GM18511 (cell line): ENCODE measurements around the gene CDK17.
"Not testable (repeated sequence)": the region's sequence is repeated elsewhere in the genome, so short reads cannot be mapped to it uniquely, and the experiment has no call there.

Experiments
- ATAC-seq: cut with Tn5 transposase; IDR thresholded peaks from one replicate; pipeline ENCODE4 v1.9.1; 2021; ENCODE audit warnings: mild to moderate bottlenecking, moderate library complexity; ENCODE audit not compliant: unreplicated experiment

CDK17 gene

GRCh38 chr12:96419576-96420276, 19.5 kb upstream of the CDK17 start:
- peak; percentile 54 for ATAC-seq

DNA sequence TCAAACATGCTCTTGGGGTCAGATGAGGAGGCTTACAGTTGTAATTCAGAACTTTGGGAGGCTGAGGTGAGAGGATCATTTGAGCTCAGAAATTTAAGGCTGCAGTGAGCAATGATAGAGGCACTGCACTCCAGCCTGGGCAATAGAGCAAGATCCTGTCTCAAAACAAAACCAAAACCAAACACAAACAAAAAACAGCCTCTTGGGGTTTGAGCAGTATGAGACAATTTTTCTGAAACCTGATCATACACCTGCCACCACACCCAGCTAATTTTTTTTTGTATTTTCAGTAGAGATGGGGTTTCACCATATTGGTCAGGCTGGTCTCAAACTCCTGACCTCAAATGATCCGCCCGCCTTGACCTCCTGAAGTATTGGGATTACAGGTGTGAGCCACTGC, 17.4 kb upstream of the CDK17 start:
- not testable (repeated sequence) for ATAC-seq

DNA sequence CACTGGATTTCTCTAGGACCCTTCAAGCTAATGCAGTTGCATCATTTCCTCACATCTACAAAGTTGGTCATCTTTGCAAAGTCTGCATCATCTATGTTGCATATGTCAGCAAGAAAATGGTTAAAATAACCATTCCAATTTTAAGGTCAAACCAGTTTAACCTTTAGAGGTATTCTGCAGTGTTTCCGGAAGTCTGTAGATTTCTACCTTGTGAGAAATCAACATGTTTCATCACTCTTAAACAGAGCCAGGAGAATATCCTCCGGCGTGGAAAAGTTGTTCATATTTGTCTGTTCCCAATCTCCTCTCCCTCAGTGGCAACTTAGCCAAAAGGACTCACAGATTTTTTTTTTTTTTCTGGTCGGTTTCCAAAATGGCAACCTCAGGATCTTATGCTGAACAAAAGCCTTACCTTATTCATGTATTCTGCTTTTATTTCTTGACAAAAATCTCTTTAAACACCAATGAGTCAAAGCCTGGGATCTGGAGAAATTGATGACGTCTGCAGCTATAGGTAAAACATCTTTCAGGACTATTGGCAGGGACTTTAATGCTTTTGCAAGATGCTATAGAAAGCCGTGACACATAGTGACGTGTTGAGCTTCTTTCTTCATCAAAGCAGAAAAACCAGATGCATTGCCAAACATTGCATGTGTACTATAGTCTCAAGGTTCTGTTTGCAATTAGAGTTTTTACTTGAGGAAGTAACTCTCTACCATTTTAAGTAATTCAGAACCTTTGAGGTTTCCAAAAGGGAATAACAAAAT, 16.0 kb upstream of the CDK17 start:
- no peak for ATAC-seq

DNA sequence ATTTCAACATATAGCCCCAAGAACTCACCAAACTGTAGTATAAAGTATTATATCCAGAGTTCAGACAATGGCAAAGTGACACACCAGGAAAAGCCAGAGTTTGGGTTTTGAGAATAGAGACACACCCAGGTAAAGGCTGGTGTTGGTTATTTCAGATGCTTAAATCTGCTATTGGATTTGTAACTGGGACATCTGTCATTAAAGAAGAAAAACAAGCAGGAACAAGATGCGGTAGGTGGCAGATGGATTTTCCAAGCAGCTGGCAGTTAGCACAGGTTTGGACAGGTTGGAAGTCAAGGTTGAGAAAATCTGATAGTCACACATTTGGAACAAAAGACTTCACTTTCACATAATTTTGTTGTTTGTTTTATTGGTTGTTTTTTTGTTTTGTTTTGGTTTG, 14.4 kb upstream of the CDK17 start:
- no peak for ATAC-seq

DNA sequence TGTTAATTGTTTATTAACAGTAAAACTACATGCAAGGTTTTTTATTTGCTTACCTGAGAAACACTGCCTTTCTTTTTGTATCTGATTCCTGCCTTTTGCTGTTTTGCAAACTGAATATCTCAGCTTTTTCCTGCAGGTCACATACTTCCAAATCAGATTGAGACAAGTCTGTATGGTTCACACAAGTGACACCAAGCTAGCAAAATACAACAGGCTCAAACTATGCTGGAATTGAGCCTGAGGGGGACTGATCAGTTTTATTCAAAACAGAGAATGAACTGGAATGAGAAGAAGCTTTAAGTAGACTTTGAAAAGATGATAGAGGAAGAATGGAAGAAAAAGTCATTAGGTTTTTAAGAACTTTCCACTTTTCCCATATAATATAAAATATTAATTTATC, 12.2 kb upstream of the CDK17 start:
- ATAC-seq: no peak

- no peak for ATAC-seq
Observed at GRCh38 chr12:96409731-96410130, 9.5 kb upstream of the CDK17 start.

DNA sequence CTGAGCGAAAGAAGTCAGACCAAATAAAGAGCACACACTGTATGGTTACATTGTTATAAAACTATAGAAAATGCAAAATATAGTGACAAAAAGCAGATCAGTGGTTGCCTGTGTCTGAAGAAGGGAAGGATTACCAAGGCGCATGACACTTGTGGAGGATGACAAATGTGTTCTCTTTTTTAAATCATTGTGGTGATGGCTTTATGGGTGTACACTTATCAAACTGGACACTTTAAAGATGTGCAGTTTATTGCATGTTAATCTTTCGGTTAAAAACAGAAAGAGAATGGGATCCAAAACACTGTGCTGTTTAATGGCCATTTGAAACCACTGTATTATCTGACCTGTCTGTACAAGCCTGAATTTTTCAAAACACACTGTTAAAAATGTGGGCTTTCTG, 8.8 kb upstream of the CDK17 start:
- ATAC-seq: no peak

DNA sequence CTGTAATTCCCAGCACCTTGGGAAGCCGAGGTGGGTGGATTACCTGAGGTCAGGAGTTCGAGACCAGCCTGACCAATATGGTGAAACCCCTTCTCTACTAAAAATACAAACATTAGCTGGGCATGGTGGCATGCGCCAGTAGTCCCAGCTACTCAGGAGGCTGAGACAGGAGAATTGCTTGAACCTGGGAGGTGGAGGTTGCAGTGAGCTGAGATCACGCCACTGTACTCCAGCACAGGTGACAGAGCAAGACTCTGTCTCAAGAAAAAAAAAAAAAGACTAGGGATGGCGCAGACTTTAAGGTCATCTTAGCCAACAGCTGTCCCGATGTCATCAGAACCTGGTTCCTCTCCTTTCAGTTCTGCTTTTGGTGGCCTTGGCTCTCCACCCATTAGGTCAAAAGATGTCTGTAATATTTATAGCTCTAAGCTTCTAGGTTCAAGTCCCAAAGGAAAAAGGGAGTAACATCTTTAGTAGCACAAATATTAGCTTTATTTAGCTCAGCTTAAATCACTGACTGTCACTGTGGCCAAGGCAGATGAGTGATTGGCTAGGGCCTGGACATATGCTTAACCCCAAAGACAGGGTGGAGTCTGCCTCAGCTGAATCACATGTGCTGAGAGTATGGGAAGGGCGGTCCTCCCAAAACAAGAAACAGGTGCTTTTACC, 7.3 kb upstream of the CDK17 start:
- peak; percentile 96 for ATAC-seq

- ATAC-seq: no peak
Observed at GRCh38 chr12:96404696-96405095, 4.5 kb upstream of the CDK17 start.

DNA sequence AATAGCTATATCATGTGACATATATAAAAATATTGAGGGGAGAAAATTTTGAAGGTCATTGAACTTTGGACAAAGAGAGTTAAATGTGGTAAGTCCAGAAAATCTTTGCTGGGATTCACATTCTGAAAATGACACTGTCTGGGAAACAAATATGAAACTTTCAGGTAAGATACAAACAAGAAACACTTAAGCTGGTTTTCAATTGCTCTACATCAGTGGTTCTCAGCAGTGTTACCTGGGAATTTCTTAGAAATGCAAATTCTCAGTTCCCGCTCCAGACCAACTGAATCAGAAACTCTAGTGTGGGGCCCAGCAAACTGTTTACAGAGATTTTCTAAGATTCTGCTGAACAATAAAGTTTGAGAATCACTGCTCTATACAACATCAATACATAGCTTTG, 3.6 kb upstream of the CDK17 start:
- no peak for ATAC-seq

DNA sequence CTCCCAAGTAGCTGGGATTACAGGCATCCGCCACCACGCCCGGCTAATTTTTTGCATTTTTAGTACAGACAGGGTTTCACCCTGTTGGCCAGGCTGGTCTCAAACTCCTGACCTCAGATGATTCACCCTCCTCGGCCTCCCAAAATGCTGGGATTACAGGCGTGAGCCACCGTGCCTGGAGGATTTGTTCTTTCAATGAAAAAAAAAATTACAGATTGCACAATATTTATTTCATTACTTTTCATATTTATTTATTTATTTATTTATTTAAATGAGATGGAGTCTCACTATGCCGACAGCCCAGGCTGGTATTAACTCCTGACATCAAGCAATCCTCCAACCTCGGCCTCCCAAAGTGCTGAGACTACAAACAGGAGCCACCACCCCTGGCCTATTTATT, 2.3 kb upstream of the CDK17 start:
- ATAC-seq: not testable (repeated sequence)

DNA sequence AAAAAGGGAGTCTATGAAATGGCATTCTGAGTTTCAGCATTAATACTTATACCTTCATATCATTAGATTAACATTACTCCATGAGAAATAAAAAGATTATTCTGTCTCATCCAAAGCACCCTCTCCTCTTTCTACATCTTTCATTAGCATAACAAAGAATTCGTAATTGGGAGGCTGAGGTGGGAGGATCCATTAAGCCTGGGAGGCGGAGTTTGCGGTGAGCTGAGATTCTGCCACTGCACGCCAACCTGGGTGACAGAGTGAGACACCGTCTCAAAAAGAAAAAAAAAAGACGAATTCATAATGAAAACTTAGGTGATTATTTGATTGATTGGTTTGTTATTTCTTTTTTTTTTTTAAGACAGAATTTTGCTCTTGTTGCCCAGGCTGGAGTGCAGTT, 1.8 kb upstream of the CDK17 start:
- no peak for ATAC-seq

- ATAC-seq: peak; percentile 22
Observed at GRCh38 chr12:96401076-96401871, 1.0 kb upstream of the CDK17 start.

- peak; percentile 4 for ATAC-seq
Observed at GRCh38 chr12:96400631-96401075, 414 bp upstream of the CDK17 start.

DNA sequence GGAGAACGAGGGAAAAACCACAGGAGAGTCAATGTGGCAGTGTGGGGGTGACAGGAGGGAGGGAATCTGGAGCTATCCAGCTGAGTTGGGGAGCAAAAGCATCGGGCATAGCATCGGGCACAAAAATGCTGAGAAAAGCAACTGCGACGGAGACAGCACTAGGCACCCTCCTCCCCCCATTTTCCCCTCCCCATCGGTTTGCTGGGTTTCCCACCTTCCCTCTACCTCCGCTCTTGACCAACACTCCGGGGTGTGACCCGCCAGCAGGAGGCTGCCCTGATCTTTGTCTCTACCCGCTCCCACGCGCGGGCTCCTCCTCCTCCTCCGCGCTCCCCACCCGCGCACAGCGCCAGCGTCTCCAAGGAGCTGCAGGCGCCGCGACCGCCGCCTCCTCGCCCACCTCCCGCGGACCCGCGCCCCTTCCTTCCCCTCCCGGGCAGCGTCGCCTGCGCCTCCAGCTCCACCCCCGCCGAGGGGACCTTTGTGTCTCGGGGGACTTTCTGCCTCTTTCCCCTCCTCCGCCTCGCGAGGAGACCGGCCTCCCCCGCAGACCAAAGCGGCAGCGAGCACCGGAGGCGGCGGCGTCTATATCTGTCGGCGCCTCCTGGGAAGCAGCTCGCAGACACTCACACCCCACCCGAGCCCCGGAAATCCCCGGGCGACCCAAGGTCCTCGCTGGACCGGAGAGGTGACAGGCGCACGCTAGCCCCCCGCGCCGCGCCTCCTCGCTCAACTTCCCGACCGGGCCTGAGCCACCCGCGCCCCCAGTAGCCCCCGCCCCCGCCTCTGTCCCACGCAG, 920 bp downstream of the CDK17 start:
- peak; percentile 44 for ATAC-seq

DNA sequence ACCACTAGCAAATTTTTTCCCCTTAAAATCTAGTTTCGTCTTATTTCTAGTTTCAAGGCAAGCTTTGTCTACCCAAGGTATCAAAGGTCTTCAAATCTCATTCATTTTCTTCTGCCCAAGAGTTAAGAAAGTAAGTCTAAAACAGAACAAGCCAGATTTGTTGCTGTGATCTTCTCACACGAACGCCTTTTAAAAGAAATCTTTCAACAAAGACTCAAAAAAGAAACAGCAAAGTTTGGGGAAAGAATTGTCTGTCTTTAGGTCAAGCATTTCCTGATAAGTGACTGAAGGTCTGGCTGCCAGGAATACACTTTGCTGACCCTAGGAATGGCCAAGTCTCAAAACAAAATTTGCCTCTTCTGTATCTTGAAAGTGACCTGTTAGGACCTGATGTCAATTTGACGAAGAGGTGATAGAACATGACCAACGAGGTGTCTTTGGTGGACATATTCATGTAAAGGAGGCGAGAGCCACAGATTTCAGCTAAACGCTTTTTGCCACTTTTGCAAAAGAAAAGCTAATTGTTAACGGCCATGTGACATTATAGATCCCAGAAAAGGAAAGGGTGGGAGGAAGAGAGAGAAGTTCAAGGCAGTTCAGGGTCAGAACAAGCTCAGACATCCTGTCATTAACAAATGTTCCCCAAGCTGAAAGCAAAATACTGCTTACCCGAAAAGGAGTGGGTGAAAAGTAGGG, 1.7 kb downstream of the CDK17 start:
- peak; percentile 0 for ATAC-seq

GRCh38 chr12:96397756-96398423, 2.3 kb downstream of the CDK17 start:
- no peak for ATAC-seq

DNA sequence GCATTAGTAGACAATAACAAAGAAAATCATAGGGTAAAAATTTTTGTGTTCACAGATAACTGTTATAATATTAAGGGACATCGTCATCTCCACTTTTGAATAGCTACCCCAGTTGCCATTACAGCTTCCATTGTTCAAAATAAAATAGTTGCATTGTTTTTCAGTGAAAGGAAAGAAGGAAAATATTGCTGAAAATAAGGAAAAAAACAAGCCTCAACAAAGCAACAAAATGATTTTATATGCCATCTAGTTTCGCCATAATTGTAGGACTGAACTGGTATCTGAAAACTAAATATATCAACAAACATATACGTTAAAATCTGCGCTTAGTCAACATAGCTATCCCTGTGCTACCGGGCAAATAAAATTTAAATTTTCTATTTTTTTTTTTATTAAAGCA, 3.3 kb downstream of the CDK17 start:
- no peak for ATAC-seq

DNA sequence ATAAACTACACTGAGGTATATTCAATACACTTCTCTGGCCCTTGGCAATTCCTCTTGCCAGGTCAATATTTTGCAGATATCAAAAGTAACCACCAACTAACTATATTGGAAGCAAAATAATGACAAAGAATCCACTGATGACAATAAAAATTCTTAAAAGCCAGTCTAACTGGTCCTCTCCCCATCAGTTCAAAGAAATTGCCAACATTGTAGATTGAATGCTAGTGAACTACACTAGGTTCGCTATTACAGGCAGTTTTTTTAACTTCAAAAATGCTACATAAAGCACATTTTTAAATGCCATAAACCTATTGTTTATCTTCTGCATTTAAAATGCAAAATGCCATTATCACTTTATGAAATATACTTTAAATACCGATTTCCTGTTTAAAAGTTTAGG, 4.0 kb downstream of the CDK17 start:
- ATAC-seq: no peak
